Gastroesophageal sphincter (tissue), 4 donors: Measurements from ENCODE around the gene LEFTY2. TPM values are rescaled to one million over a fixed set of nuclear protein-coding genes. Genes with fewer than 3 reads are reported as not detected.
"Not testable (repeated sequence)": the region's sequence is repeated elsewhere in the genome, so short reads cannot be mapped to it uniquely, and the experiment has no call there.

Experiments
- ATAC-seq: fragments of 150-250 bp; one replicate; pipeline ENCODE4 v1.9.1; 2016; ENCODE audit warnings: mild to moderate bottlenecking, moderate library complexity
- H3K27ac ChIP-seq, 4 donors: fragments of 200-600 bp; sonication (generic) in 3 of 4; 1 replicate in 3 of 4; 2 replicates in 1 of 4; pipeline ENCODE4 v1.5.1; 2016 to 2019
- H3K27me3 ChIP-seq: fragments of 200-600 bp; sonication (generic); one replicate; pipeline ENCODE4 v1.5.1; 2019
- H3K36me3 ChIP-seq, 2 donors: fragments of 200-600 bp; sonication (generic); one replicate each; pipeline ENCODE4 v1.5.1; 2019; ENCODE audit warnings: control low read depth in 1 of 2
- H3K4me1 ChIP-seq, 3 donors: fragments of 200-600 bp; sonication (generic); 1 replicate in 2 of 3; 2 replicates in 1 of 3; pipeline ENCODE4 v1.5.1; 2016 to 2019; ENCODE audit warnings: control low read depth in 2 of 3
- H3K4me3 ChIP-seq, 2 donors: fragments of 200-600 bp; sonication (generic); one replicate each; pipeline ENCODE4 v1.5.1; 2019; ENCODE audit warnings: mild to moderate bottlenecking in 1 of 2, moderate library complexity in 1 of 2
- H3K9me3 ChIP-seq, 3 donors: fragments of 200-600 bp; sonication (generic); one replicate each; pipeline ENCODE4 v1.5.1; 2017 to 2019; ENCODE audit warnings: control low read depth in 2 of 3
- EP300 ChIP-seq: sonication (generic); formaldehyde crosslinking; IDR thresholded peaks from one replicate; pipeline ENCODE4 v1.6.1; 2017; ENCODE audit warnings: antibody characterized with exemption, mild to moderate bottlenecking
- POLR2A ChIP-seq, 2 donors: fragments of 450-650 bp; IDR thresholded peaks; one replicate each; pipeline ENCODE4 v1.6.1; 2017; ENCODE audit warnings: antibody characterized with exemption in 2 of 2, mild to moderate bottlenecking in 2 of 2, moderate library complexity in 1 of 2
- POLR2AphosphoS5 ChIP-seq: sonication (generic); formaldehyde crosslinking; IDR thresholded peaks from one replicate; pipeline ENCODE4 v1.6.1; 2017; ENCODE audit warnings: antibody characterized with exemption
- WGBS, 2 donors: methylation state at CpG; one replicate each; pipeline ENCODE4 v1.1.5; 2018; ENCODE audit warnings: low coverage in 1 of 2; 5-methylcytosine and 5-hydroxymethylcytosine counted together
- total RNA-seq, 4 donors: library from RNA; depleted of rRNA; stranded (reverse); fragments of >200 nt; gene quantifications; one replicate each; pipeline ENCODE4 v1.1.0, GENCODE V29; 2016
- TF ChIP-seq, protein P1 (sequence below), 4 experiments: fragments of 200-600 bp in 2 of 4; fragments of 450-650 bp in 2 of 4; sonication (generic) in 1 of 4; IDR thresholded peaks; one replicate each; pipeline ENCODE4 v1.5.1; 2017 to 2019; ENCODE audit warnings: antibody characterized with exemption in 4 of 4, mild to moderate bottlenecking in 2 of 4, moderate library complexity in 2 of 4

LEFTY2 gene
- total RNA-seq, 4 donors from 2014 or later: 1.1 TPM; not detected in 3

GRCh38 chr1:225931270-225932136 lies 9.5 kb downstream of the LEFTY2 start:
- WGBS, 2 donors: 78 to 83% methylated on average over 5 of the region's 5 CpGs
- H3K4me3 ChIP-seq: no peak overlapping the region
- no peak for ATAC-seq
- no peak overlapping the region for H3K27ac ChIP-seq
- TF ChIP-seq, protein P1, sequence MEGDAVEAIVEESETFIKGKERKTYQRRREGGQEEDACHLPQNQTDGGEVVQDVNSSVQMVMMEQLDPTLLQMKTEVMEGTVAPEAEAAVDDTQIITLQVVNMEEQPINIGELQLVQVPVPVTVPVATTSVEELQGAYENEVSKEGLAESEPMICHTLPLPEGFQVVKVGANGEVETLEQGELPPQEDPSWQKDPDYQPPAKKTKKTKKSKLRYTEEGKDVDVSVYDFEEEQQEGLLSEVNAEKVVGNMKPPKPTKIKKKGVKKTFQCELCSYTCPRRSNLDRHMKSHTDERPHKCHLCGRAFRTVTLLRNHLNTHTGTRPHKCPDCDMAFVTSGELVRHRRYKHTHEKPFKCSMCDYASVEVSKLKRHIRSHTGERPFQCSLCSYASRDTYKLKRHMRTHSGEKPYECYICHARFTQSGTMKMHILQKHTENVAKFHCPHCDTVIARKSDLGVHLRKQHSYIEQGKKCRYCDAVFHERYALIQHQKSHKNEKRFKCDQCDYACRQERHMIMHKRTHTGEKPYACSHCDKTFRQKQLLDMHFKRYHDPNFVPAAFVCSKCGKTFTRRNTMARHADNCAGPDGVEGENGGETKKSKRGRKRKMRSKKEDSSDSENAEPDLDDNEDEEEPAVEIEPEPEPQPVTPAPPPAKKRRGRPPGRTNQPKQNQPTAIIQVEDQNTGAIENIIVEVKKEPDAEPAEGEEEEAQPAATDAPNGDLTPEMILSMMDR (IDR thresholded peaks at IDR 0.05): no peak
- TF ChIP-seq POLR2A (IDR thresholded peaks at IDR 0.05): no peak
- TF ChIP-seq POLR2AphosphoS5: no peak
- TF ChIP-seq EP300: no peak
- H3K36me3 ChIP-seq: no peaks in the 10 kb centered on the region
- H3K9me3 ChIP-seq: no peaks in the 10 kb centered on the region
- H3K27me3 ChIP-seq: no peaks in the 10 kb centered on the region
- H3K4me1 ChIP-seq: no peaks in the 10 kb centered on the region

DNA sequence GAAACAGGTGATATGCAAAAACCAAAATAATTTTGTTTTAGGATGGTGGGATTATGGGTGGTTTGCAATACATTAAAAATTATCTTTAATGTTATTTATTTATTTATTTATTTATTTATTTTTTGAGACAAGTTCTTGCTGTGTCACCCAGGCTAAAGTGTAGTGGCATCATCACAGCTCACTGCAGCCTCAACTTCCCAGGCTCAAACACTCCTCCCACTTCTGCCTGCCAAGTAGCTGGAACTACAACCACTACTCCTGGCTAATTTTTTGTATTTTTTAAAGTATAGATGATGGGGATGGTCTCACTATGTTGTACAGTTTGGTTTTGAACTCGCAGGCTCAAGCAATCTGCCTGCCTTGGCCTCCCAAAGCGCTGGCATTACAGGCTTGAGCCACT lies 10.5 kb downstream of the LEFTY2 start:
- TF ChIP-seq, protein P1 (IDR thresholded peaks at IDR 0.05): no peak
- Histone ChIP-seq H3K27ac (no peak overlapping the region), H3K4me3 (no peak overlapping the region), H3K36me3 (no peaks in the 10 kb centered on the region), H3K4me1 (no peaks in the 10 kb centered on the region), H3K9me3 (no peaks in the 10 kb centered on the region), H3K27me3 (no peaks in the 10 kb centered on the region)
- ATAC-seq: no peak
- WGBS, 2 donors: 93 to 100% methylated on average over 2 of the region's 2 CpGs

GRCh38 chr1:225929462-225929861 lies 11.6 kb downstream of the LEFTY2 start:
- H3K27ac ChIP-seq, ATAC-seq, H3K36me3 ChIP-seq, H3K9me3 ChIP-seq, H3K4me3 ChIP-seq, H3K27me3 ChIP-seq, H3K4me1 ChIP-seq: not testable (repeated sequence)
- WGBS, 2 donors: 100% methylated on average over 1 of the region's 3 CpGs; no CpG with 5 or more reads in 1 of the 2 donors

DNA sequence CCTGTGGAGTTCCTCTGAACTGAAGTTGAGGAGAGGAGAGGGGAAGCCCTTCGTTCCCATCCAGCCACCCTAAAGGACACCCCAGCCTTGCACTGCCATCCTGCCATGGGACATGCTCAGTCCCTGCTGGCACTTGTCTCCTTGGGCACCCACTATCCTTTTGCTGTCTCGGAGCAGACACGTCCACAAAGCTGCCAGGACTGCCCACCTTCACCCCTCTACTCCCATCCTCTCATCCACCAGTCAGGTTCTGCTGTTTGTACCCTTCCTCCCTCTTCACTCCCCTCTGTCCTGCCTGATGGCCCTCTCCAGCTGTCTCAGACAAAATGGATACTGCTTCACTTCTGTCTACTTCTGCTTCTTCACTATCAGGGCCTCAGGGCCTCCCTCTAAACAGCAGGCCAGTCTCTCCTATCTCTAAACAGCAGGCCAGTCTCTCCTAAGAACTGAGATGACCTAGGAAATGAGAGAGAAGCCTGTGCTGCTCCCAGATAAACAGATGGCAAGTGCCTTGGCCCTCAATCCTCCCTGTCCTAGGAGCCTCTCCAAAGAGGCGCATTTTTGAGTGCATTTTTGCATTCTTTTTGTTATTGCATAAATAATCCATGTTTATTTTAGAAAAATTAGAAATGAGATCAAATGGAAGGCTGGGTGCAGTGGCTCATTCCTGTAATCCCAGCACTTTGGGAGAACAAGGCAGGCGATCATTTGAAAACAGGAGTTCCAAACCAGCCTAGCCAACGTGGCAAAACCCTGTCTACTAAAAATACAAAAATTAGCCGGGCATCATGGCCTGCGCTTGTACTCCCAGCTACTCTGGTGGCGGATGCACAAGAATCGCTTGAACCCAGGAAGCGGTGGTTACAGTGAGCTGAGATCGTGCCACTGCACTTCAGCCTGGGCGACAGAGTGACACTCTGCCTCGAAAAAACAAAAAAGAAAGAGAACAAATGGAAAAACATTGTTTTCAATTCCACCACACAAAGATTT lies 12.5 kb downstream of the LEFTY2 start:
- Histone ChIP-seq H3K27me3 (no peaks in the 10 kb centered on the region), H3K4me3 (no peak overlapping the region), H3K27ac (no peak overlapping the region), H3K36me3 (no peaks in the 10 kb centered on the region), H3K9me3 (no peaks in the 10 kb centered on the region), H3K4me1 (peaks cover 0 to 10% (median 4%) of the 10 kb centered on the region in 3 donors)
- 73 to 80% methylated on average over 5 to 11 of the region's 14 CpGs for WGBS, 2 donors
- ATAC-seq: no peak
- TF ChIP-seq POLR2A (IDR thresholded peaks at IDR 0.05): peak in 1 of 2 donors; percentile 12
- no peak for TF ChIP-seq POLR2AphosphoS5

- TF ChIP-seq, protein P1 (IDR thresholded peaks at IDR 0.05): no peak
- TF ChIP-seq POLR2AphosphoS5 (no peak), EP300 (no peak), POLR2A (IDR thresholded peaks at IDR 0.05) (no peak)
- H3K4me3 ChIP-seq: no peak overlapping the region
- H3K9me3 ChIP-seq: no peaks in the 10 kb centered on the region
- H3K27ac ChIP-seq: no peak overlapping the region
- peaks cover 0 to 28% (median 17%) of the 10 kb centered on the region in 3 donors for H3K4me1 ChIP-seq
- 86 to 90% methylated on average over 1 to 2 of the region's 3 CpGs for WGBS, 2 donors
- H3K27me3 ChIP-seq: no peaks in the 10 kb centered on the region
- peaks cover 0 to 5% of the 10 kb centered on the region in 2 donors for H3K36me3 ChIP-seq
- no peak for ATAC-seq
These were observed 14.4 kb downstream of the LEFTY2 start for GRCh38 chr1:225926551-225927113.
